HCT116 (cell line): ENCODE results near the gene RPRD1B. TPM values are rescaled to one million over a fixed set of nuclear protein-coding genes. Genes with fewer than 3 reads are reported as not detected.

Experiments used
- ATAC-seq: fragments of 200-7000 bp; cut with Tn5 transposase; 2 replicates; pipeline ENCODE4 v1.9.1; 2020; ENCODE audit warnings: mild to moderate bottlenecking, moderate library complexity
- BruUV-seq: library from RNA; stranded (reverse); fragments of 400-500 nt; replicated peaks from 2 replicates; lab custom pipeline; 2021; lab: Mats Ljungman, UMichigan
- CTCF ChIA-PET: fragments of 300-600 bp; sonication (Branson Sonifier 250); formaldehyde crosslinking; loops from one replicate; lab custom pipeline; 2021; ENCODE audit warnings: antibody characterized with exemption; lab: Charles Lee
- POLR2A ChIA-PET: fragments of 300-600, 350-600 bp; sonication (Branson Sonifier 250); formaldehyde crosslinking; loops from one replicate; lab custom pipeline; 2021; ENCODE audit warnings: antibody characterized with exemption; lab: Charles Lee
- RAD21 ChIA-PET, 2 experiments: fragments of 300-600 bp; sonication (Branson Sonifier 250); formaldehyde crosslinking; loops; one replicate each; lab custom pipeline; 2023; ENCODE audit warnings: low total read pairs in 2 of 2; ENCODE audit not compliant: uncharacterized antibody in 2 of 2, unreplicated experiment in 2 of 2, low non-redundant PET in 1 of 2; lab: Charles Lee
- DNase-seq: peaks from one replicate; pipeline ENCODE4 v3.0.0-alpha.2; 2010; ENCODE audit warnings: low read depth, low spot score
- H2AFZ ChIP-seq: fragments of 200-600 bp; shearing (Covaris generic), sonication (generic); 2 replicates; pipeline ENCODE4 v1.6.1; 2017; ENCODE audit warnings: low read depth, mixed run types, mixed read lengths, antibody characterized with exemption, low read length; ENCODE audit not compliant: poor library complexity, severe bottlenecking
- H3K27ac ChIP-seq: 2 replicates; pipeline ENCODE4 v1.5.1; 2012; ENCODE audit warnings: low read depth, low read length
- H3K27me3 ChIP-seq: fragments of 200-600 bp; sonication (generic); 2 replicates; pipeline ENCODE4 v1.6.1; 2016; ENCODE audit warnings: mixed run types, low read length, mixed read lengths; ENCODE audit not compliant: insufficient read depth
- H3K36me3 ChIP-seq, 2 experiments: fragments of 200-500 bp in 1 of 2; fragments of 200-600 bp in 1 of 2; sonication (Bioruptor generic) in 1 of 2; sonication (generic) in 1 of 2; 2 replicates each; pipeline versions ENCODE4 v1.5.1 to v1.6.1; 2014 to 2016; ENCODE audit warnings: low read length in 2 of 2, inconsistent platforms in 1 of 2, mixed read lengths in 1 of 2, mixed run types in 1 of 2; ENCODE audit not compliant: insufficient read depth in 2 of 2, control insufficient read depth in 1 of 2
- H3K4me1 ChIP-seq, 2 experiments: fragments of 200-600 bp in 1 of 2; sonication (generic) in 1 of 2; 2 replicates each; pipeline versions ENCODE4 v1.5.1 to v1.6.1; 2012 to 2017; ENCODE audit warnings: low read length in 2 of 2, inconsistent platforms in 1 of 2, mild to moderate bottlenecking in 1 of 2, mixed read lengths in 1 of 2, mixed run types in 1 of 2, moderate library complexity in 1 of 2; ENCODE audit not compliant: insufficient read depth in 2 of 2, control insufficient read depth in 1 of 2
- H3K4me2 ChIP-seq: fragments of 200-600 bp; sonication (generic); 2 replicates; pipeline ENCODE4 v1.6.1; 2017; ENCODE audit warnings: mixed run types, low read length, mixed read lengths
- H3K4me3 ChIP-seq, 2 experiments: fragments of 200-600 bp in 1 of 2; sonication (generic) in 1 of 2; replicated peaks in 1 of 2; 2 replicates each; pipeline ENCODE4 v1.5.1; 2011 to 2016; ENCODE audit warnings: low read length in 2 of 2, control low read depth in 1 of 2, low read depth in 1 of 2, mild to moderate bottlenecking in 1 of 2, mixed read lengths in 1 of 2, mixed run types in 1 of 2
- H3K79me2 ChIP-seq: fragments of 200-600 bp; sonication (generic); 2 replicates; pipeline ENCODE4 v1.6.1; 2017; ENCODE audit warnings: mild to moderate bottlenecking, mixed run types, low read length, moderate library complexity, mixed read lengths; ENCODE audit not compliant: insufficient read depth
- H3K9ac ChIP-seq: fragments of 200-600 bp; sonication (generic); 2 replicates; pipeline ENCODE4 v1.6.1; 2016; ENCODE audit warnings: low read length, mixed read lengths
- H3K9me2 ChIP-seq: fragments of 200-600 bp; sonication (generic), shearing (Covaris generic); 2 replicates; pipeline ENCODE4 v1.6.1; 2017; ENCODE audit warnings: mixed run types, mild to moderate bottlenecking, moderate library complexity; ENCODE audit not compliant: insufficient read depth
- H3K9me3 ChIP-seq, 2 experiments: fragments of 200-500 bp in 1 of 2; fragments of 200-600 bp in 1 of 2; sonication (Bioruptor generic) in 1 of 2; sonication (generic) in 1 of 2; 2 replicates each; pipeline ENCODE4 v1.6.1; 2014 to 2017; ENCODE audit warnings: low read length in 2 of 2, mixed read lengths in 2 of 2, inconsistent platforms in 1 of 2, low read depth in 1 of 2, mild to moderate bottlenecking in 1 of 2, mixed run types in 1 of 2, moderate library complexity in 1 of 2; ENCODE audit not compliant: control insufficient read depth in 1 of 2, insufficient read depth in 1 of 2
- H4K20me1 ChIP-seq: fragments of 200-600 bp; sonication (generic), shearing (Covaris generic); 2 replicates; pipeline ENCODE4 v1.6.1; 2017; ENCODE audit warnings: mixed run types, mild to moderate bottlenecking, moderate library complexity; ENCODE audit not compliant: insufficient read depth
- CBX3 ChIP-seq: IDR thresholded peaks from 2 replicates; pipeline ENCODE4 v1.6.1; 2012; ENCODE audit warnings: low read depth
- CTCF ChIP-seq, 3 experiments: fragments of 200-600 bp in 1 of 3; sonication (generic) in 1 of 3; IDR thresholded peaks in 2 of 3; conservative IDR thresholded peaks in 1 of 3; 2 replicates each; pipeline ENCODE4 v1.5.1; 2012 to 2017; ENCODE audit warnings: low read depth in 2 of 3, low read length in 2 of 3, antibody characterized with exemption in 1 of 3, borderline replicate concordance in 1 of 3, control low read depth in 1 of 3, mild to moderate bottlenecking in 1 of 3, mixed read lengths in 1 of 3, mixed run types in 1 of 3, moderate library complexity in 1 of 3; ENCODE audit not compliant: insufficient read depth in 1 of 3
- EGR1 ChIP-seq: IDR thresholded peaks from 2 replicates; pipeline ENCODE4 v1.6.1; 2012; ENCODE audit warnings: low read depth
- ELF1 ChIP-seq: IDR thresholded peaks from 2 replicates; pipeline ENCODE4 v1.6.1; 2012; ENCODE audit warnings: low read depth, borderline replicate concordance
- EZH2 ChIP-seq: fragments of 200-600 bp; sonication (generic); IDR thresholded peaks from 2 replicates; pipeline ENCODE4 v1.6.1; 2017; ENCODE audit warnings: antibody characterized with exemption, mixed run types
- EZH2phosphoT487 ChIP-seq: fragments of 200-600 bp; IDR thresholded peaks from 2 replicates; pipeline ENCODE4 v1.6.1; 2018; ENCODE audit warnings: antibody characterized with exemption, borderline replicate concordance
- FOSL1 ChIP-seq: IDR thresholded peaks from 2 replicates; pipeline ENCODE4 v1.6.1; 2012; ENCODE audit warnings: low read depth
- JUND ChIP-seq: IDR thresholded peaks from 2 replicates; pipeline ENCODE4 v1.6.1; 2012
- POLR2A ChIP-seq: IDR thresholded peaks from 2 replicates; pipeline ENCODE4 v1.7.0; 2011; ENCODE audit warnings: borderline replicate concordance; ENCODE audit not compliant: insufficient read depth, insufficient read length; ENCODE audit errors: extremely low read depth
- POLR2AphosphoS5 ChIP-seq: IDR thresholded peaks from 2 replicates; pipeline ENCODE4 v1.6.1; 2011; ENCODE audit warnings: mild to moderate bottlenecking, low read depth, low read length, moderate library complexity
- RAD21 ChIP-seq: IDR thresholded peaks from 2 replicates; pipeline ENCODE4 v1.6.1; 2012; ENCODE audit warnings: low read depth, mild to moderate bottlenecking
- REST ChIP-seq: IDR thresholded peaks from 2 replicates; pipeline ENCODE4 v1.6.1; 2012; ENCODE audit warnings: low read depth
- SIN3A ChIP-seq: IDR thresholded peaks from 2 replicates; pipeline ENCODE4 v1.6.1; 2012; ENCODE audit warnings: low read depth
- SP1 ChIP-seq: IDR thresholded peaks from 2 replicates; pipeline ENCODE4 v1.6.1; 2012; ENCODE audit warnings: low read depth
- ZFX ChIP-seq: fragments of 450-650 bp; IDR thresholded peaks from 2 replicates; pipeline ENCODE4 v1.6.1; 2017
- intact Hi-C: fragments of 100-400 bp; cut with micrococcal nuclease; formaldehyde crosslinking; loops from 2 replicates; pipeline ENCODE4 v1.10.0; 2022
- total RNA-seq: library from RNA; stranded (reverse); gene quantifications from one replicate; pipeline ENCODE4 v1.2.1, GENCODE V29; 2021; ENCODE audit not compliant: unreplicated experiment
- TF ChIP-seq, protein P1 (sequence below): IDR thresholded peaks from 2 replicates; pipeline ENCODE4 v1.6.1; 2012

Gene RPRD1B
- total RNA-seq, 1 experiment from 2014 or later = 30.7 TPM

DNA sequence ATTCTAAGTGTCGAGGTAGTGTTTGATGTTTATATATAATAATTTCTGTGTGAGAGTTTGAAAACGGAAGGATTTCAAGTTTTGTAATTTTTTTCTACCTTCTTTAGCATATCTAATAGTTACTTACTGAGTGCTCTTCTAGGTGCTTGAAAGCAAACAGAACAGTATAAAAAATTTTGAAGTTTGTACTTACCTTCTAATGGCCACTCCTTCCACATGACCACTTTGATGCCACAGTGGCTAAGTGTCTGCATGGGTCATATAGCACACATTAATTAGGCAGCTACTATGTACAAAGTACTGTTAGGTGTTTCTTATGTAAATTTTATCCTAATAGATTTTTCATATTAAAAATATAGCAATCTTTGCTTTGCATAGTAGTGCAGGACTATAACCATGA, 21.1 kb downstream of the RPRD1B start (continued):
- TF ChIP-seq, protein P1, sequence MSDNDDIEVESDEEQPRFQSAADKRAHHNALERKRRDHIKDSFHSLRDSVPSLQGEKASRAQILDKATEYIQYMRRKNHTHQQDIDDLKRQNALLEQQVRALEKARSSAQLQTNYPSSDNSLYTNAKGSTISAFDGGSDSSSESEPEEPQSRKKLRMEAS = no peak
- TF ChIP-seq EZH2 = no peak

DNA sequence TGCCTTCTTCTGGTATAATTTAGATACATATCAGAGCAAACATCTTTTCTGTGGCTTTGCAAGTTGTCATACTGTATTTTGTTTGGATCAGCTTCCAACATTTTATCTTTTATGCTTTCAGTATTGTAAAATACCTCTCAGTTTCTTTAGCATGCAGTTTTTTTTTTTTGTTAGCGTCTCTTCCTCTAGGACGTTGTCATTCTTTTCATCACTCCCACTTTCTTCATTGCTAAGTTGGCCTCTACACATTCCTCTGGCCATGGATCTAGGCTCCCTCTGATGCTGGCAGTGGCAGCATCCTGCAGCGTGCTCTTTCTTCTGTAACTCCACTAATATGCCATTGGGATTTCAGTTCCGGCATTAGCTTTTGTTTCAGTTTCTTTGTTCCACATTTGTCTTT, 21.7 kb downstream of the RPRD1B start:
- peaks cover 23 to 25% of the 10 kb centered on the region in 2 experiments; a peak in 3 of 4 replicates for H3K36me3 ChIP-seq
- POLR2A ChIA-PET = no interaction called here
- ATAC-seq (no peak), DNase-seq (no peak)
- no peaks in the 10 kb centered on the region for H3K9me2 ChIP-seq
- H3K27me3 ChIP-seq = no peaks in the 10 kb centered on the region
- H3K4me1 ChIP-seq = no peaks in the 10 kb centered on the region
- CTCF ChIA-PET = no interaction called here
- intact Hi-C loops = loop anchor here (5.0 kb wide), 2 partner anchors 252 to 352 kb away; no protein-coding TSS in a partner anchor
- no peak overlapping the region for H2AFZ ChIP-seq
- no peak overlapping the region for H3K27ac ChIP-seq
- BruUV-seq = no TSS peak
- TF ChIP-seq REST (no peak), RAD21 (no peak), ZFX (no peak), CBX3 (no peak), EGR1 (no peak), CTCF (IDR thresholded peaks at IDR 0.05 in 2 of 3, conservative IDR thresholded peaks at IDR 0.05 in 1 of 3; ENCODE audit: borderline replicate concordance in 1 of 3, insufficient read depth in 1 of 3, low read depth in 2 of 3, low read length in 2 of 3) (no peak), POLR2AphosphoS5 (no peak), JUND (no peak), EZH2phosphoT487 (no peak), ELF1 (no peak), SP1 (no peak), POLR2A (no peak), EZH2 (no peak), FOSL1 (no peak), SIN3A (no peak)
- RAD21 ChIA-PET = no interaction called here
- no peak overlapping the region for H3K9ac ChIP-seq
- no peaks in the 10 kb centered on the region for H4K20me1 ChIP-seq
- H3K4me2 ChIP-seq = no peak overlapping the region
- peaks cover 57% of the 10 kb centered on the region for H3K79me2 ChIP-seq
- no peaks in the 10 kb centered on the region for H3K9me3 ChIP-seq
- no peak overlapping the region for H3K4me3 ChIP-seq
